Measurements from ENCODE around the gene METTL9. TPM values are rescaled to one million over a fixed set of nuclear protein-coding genes. Genes with fewer than 3 reads are reported as not detected.

METTL9 gene
- total and polyA plus RNA-seq, 2 of the 13 experiments (the other 11 are each of a cell fraction or from before 2014, with no cell fraction given): 123 to 204 TPM

- TF ChIP-seq NFE2L2 (IDR thresholded peaks at IDR 0.05; ENCODE audit: low read length): peak; percentile 24; the same call in 1 of the 2 replicates
- peak; percentile 80; the same call in 1 of the 2 replicates for TF ChIP-seq ZBTB39 (CRISPR knock-in tag; IDR thresholded peaks at IDR 0.05)
- no peak for TF ChIP-seq ETS1 (CRISPR knock-in tag; IDR thresholded peaks at IDR 0.05)
- TF ChIP-seq MXD4 (CRISPR knock-in tag; IDR thresholded peaks at IDR 0.05): peak; percentile 60; the same call in 1 of the 2 replicates
- TF ChIP-seq KMT2B (CRISPR knock-in tag; IDR thresholded peaks at IDR 0.05): no peak
- TF ChIP-seq ZNF652 (CRISPR knock-in tag; IDR thresholded peaks at IDR 0.05; ENCODE audit: borderline replicate concordance, low read depth): 0 out of 2 replicates have a peak, but pooled peaks have one; percentile 14
- peak; percentile 56; the same call in 1 of the 2 replicates for TF ChIP-seq SKIL (CRISPR knock-in tag; IDR thresholded peaks at IDR 0.05; ENCODE audit: borderline replicate concordance)
- 0 out of 2 replicates have a peak, but pooled peaks have one; percentile 1 for TF ChIP-seq STAG1 (CRISPR knock-in tag; IDR thresholded peaks at IDR 0.05)
- no peak for TF ChIP-seq ZNF75D (CRISPR knock-in tag; IDR thresholded peaks at IDR 0.05; ENCODE audit: borderline replicate concordance)
- no peak for TF ChIP-seq RELA (CRISPR knock-in tag; IDR thresholded peaks at IDR 0.05)
- peak; percentile 85 for TF ChIP-seq HMG20B (CRISPR knock-in tag; conservative IDR thresholded peaks at IDR 0.05)
- TF ChIP-seq ZNF598 (CRISPR knock-in tag; IDR thresholded peaks at IDR 0.05; ENCODE audit: borderline replicate concordance): no peak
- peak; percentile 84 for TF ChIP-seq CBX5 (CRISPR knock-in tag; IDR thresholded peaks at IDR 0.05; ENCODE audit: borderline replicate concordance)
- 0 out of 2 replicates have a peak, but pooled peaks have one; percentile 13 for TF ChIP-seq ZNF317 (CRISPR knock-in tag; IDR thresholded peaks at IDR 0.05)
- peak in 1 of 2 experiments; percentile 17; a peak in 1 of 4 replicates for TF ChIP-seq KLF16 (CRISPR knock-in tag; IDR thresholded peaks at IDR 0.05)
- TF ChIP-seq FOSL1 (CRISPR knock-in tag; IDR thresholded peaks at IDR 0.05; ENCODE audit: borderline replicate concordance): peak; percentile 43; the same call in 1 of the 2 replicates
- no peak for TF ChIP-seq PHF8 (CRISPR knock-in tag; IDR thresholded peaks at IDR 0.05)
- no peak for TF ChIP-seq SYNCRIP (IDR thresholded peaks at IDR 0.05; ENCODE audit: insufficient read depth, low read depth, low read length)
- peak; percentile 67 for TF ChIP-seq MED1 (CRISPR knock-in tag; IDR thresholded peaks at IDR 0.05)
- peak; percentile 56; the same call in 1 of the 2 replicates for TF ChIP-seq BHLHE40 (IDR thresholded peaks at IDR 0.05; ENCODE audit: low read length)
- peak; percentile 90 for TF ChIP-seq ZGPAT (CRISPR knock-in tag; IDR thresholded peaks at IDR 0.05)
Measured at GRCh38 chr16:21638573-21638975, 39.2 kb downstream of the METTL9 start (continued).

Data from HepG2 (cell line).